Stimulated activated CD8-positive, alpha-beta memory T cell treated with anti-CD3 and anti-CD28 coated beads, Interleukin-4, amount 100 ng/mL, for 24 hours (primary cell): Measurements from ENCODE around the gene ASB5.
"Not testable (repeated sequence)": the region's sequence is repeated elsewhere in the genome, so short reads cannot be mapped to it uniquely, and the experiment has no call there.

Experiments
- DNase-seq: peaks from one replicate; pipeline ENCODE4 v3.0.0-alpha.2; 2020; ENCODE audit warnings: low read depth

The ASB5 gene

DNA sequence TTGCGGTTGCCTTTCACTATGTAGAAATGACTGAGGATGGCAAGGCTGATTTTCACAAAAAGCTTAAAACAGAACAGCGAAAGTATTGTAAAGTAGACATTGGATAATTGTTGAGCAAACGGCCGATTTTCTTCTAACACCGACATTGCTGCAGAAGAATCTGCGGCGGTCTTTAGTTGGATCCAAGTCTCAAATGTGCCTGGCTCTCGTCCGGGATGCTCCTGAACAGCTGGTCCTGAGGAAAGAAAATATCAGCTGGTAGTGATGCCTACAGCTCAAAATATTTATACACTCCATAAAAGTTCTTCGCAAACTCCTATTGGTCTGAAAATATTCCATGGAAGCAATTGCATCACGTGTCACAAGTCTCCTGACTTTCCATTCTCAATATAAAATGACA lies at the start of gene ASB5:
TSS of gene ASB5 (minus strand) at position 260 of the 400 bp plus-strand sequence. CDS start at position 146, 114 bp downstream.
- no peak for DNase-seq

- DNase-seq: no peak
These were observed 44.7 kb upstream of the ASB5 start for GRCh38 chr4:176313596-176314336.

GRCh38 chr4:176309772-176310171 lies 40.8 kb upstream of the ASB5 start:
- no peak for DNase-seq

DNA sequence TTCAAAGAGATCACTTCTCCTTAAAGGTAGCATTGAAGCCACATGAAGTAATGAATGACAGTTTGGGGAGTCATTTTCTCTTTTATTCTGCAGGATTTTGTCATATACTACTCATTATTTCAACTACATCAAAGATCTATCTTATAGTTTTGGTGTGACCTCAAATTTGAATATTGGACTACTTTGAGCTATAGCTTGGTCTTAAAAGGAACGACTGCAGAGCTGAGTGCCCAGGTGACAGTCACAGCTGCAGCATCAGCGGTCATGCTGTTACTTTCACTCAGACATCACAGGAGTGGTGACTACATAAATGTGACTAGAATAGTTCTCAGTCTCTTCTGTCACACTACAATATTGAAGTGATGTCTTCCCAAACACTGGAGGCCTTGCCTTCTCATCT lies 40.0 kb upstream of the ASB5 start:
- no peak for DNase-seq

GRCh38 chr4:176308441-176308840 lies 39.4 kb upstream of the ASB5 start:
- DNase-seq: no peak

- no peak for DNase-seq
These were observed 38.6 kb upstream of the ASB5 start for GRCh38 chr4:176307666-176307930.

GRCh38 chr4:176306837-176307665 lies 38.0 kb upstream of the ASB5 start:
- no peak for DNase-seq

DNA sequence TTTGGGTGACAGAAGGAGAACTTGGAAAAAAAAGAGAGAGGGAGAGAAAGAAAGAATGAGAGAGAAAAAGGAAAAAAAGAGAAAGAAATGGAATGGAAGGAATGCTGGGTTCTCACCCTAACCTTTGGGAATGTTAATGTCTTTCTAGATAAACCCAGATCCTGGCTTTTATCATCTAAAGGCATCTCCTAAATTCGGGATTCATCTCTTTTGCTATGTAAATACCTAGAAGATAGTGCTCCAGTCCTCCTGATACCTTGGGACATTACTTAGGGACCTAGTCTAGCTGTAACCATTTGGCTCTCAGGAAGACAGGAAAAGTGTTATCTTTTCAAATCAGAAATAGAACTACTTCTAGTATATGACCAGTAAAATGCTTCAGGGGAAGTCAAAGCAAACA lies 34.9 kb upstream of the ASB5 start:
- DNase-seq: no peak

DNA sequence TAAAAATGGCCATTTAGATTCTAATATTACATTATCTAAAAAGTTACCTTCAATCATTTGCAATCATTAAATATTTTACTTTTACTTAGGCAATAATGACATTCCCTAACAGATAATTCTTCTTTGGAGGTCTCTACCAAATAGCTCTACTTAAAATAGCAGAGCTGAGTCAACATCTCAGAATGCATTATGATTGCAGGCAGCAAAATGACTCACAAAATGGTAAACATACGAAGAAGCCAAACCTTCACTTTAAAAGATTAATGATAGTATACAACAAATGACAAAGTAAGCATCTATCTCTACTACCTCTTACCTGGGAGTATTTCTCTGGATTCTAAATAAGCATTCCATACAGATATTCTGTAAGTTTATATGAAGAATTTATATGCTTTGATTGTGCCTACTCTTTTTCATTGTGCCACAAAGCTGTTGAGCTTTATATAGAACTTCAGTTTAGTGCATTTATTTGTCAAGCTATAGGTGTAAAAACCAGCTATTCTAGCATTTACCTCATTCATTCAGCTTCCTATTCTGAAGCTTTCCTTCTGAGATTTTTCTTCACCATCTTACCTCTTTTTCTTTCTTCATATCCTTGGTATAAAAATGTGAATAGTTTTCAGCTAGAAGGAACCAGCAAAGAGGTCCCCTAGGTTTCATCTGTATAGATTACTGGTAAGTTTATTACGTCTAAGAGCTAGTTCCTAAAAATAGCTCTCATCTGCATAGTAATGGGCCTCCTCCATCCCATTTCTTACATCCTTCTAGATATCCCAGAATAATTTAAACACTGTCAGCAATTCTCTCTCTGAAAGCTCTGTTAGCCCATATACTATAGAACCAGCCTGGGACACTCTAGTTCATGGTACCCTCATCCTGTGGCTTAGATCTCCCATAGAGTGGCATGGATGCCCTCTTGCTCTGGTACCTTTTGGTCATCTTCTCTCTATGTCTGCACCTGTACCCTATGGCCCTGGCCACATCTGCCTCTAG lies 33.6 kb upstream of the ASB5 start:
- DNase-seq: no peak

GRCh38 chr4:176300565-176300964 lies 31.5 kb upstream of the ASB5 start:
- no peak for DNase-seq

- no peak for DNase-seq
These were observed 31.0 kb upstream of the ASB5 start for GRCh38 chr4:176300036-176300435.

GRCh38 chr4:176298664-176299063 lies 29.6 kb upstream of the ASB5 start:
- DNase-seq: no peak

- not testable (repeated sequence) for DNase-seq
These were observed 26.9 kb upstream of the ASB5 start for GRCh38 chr4:176295907-176296306.

- DNase-seq: no peak
These were observed 24.6 kb upstream of the ASB5 start for GRCh38 chr4:176293660-176294059.

DNA sequence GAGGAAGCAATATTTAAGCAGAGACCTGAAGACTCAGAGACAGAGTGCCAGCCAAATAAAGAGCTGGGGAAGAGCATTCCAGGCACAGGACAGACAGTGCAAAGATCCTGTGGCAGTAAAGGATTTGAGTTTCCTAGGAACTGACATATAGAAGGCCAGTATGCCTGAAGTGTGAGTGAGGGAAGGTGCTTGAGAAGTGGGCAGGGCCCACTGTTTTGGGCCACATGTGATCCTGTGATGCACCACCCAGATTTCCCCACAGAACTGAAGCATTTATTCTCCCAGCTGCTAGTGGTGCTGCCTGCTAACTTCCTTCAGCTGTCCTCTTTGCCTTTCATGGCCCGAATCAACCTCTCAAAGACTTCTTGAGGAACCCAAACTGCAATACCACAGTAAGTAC lies 23.9 kb upstream of the ASB5 start:
- DNase-seq: no peak

GRCh38 chr4:176291748-176292147 lies 22.7 kb upstream of the ASB5 start:
- DNase-seq: no peak

DNA sequence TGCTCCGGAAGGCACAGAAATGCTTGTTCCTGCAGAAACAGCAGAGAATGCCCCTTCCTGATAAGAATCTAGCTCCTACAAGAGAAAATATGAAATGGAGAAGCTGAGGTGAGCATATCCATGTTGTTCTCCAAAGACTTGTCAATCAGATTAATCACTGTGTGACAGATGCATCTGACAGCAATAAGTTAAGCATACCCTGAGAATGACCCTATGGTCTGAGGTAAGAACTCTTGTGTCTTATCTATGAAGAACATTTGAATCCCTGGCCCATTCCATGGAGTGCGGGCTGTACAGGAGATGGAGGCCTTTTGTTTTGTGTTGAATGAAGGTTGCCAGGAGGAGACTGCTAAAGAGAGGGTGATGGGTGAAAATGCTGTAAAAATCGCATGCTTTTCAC lies 21.5 kb upstream of the ASB5 start:
- no peak for DNase-seq

DNA sequence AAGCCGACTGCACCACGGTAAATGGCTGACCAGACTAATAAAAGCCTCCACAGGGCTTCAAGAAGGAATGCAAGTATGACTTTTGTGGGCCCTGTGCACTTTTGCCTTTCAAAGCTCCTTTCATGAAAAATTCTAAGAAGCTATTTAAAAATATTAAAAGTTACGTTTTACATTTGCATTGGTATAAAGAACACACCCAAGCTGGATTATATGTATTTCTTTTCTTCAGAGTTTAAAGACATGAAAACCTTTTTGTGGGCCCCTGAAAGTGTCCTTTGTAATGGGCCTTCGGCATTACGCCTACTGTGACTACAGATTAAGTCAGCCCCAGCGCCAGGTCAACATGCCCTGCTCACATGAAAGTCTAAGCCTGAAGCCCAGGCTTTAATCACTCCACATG lies 20.5 kb upstream of the ASB5 start:
- no peak for DNase-seq

- no peak for DNase-seq
These were observed 19.0 kb upstream of the ASB5 start for GRCh38 chr4:176288020-176288419.

DNA sequence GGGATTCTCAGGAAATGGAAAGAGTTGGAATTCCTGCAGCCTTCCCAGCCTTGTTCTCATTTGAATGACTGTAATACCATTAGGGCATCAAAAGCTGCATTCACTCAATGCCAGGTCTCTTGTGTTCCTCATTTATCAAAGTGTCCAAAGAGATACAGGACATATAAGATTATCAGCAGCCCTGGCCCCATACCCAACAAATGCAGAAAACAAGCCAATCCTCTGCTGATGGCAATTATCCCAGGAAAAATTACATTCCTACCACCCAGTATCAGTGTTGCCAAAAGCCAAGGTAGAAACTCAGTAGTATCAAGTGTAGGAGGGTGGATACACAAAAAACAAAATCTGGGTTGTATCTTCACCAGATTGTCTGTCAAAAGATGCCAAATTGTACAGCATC lies 18.5 kb upstream of the ASB5 start:
- DNase-seq: no peak

DNA sequence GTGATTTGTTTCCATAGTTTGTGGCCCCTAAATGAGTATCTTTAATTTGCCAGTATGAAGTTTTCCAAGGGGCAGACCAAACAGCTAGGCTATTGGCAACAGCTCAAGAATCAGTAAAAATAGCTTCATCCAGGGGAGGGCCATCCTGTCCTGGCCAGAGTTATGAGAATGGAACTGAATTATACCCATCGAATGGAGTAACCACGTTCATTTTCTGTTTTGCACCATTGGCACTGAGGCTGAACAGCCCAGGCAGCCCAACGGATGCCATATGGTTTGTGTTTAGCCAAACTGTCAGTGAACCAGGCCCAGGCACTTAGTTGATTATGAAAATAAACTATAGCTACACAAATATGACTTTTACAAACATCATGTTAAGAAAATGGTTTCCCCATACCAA lies 17.7 kb upstream of the ASB5 start:
- DNase-seq: no peak

- DNase-seq: not testable (repeated sequence)
These were observed 10.5 kb upstream of the ASB5 start for GRCh38 chr4:176279560-176279959.
